IPS-18a (cell line): ENCODE data around the gene WBP2NL.
"Not testable (repeated sequence)": the region's sequence is repeated elsewhere in the genome, so short reads cannot be mapped to it uniquely, and the experiment has no call there.

ENCODE experiments used
- H3K27ac ChIP-seq: one replicate; pipeline ENCODE4 v1.5.1; 2013; ENCODE audit warnings: low read length
- H3K27me3 ChIP-seq: one replicate; pipeline ENCODE4 v1.6.1; 2013; ENCODE audit warnings: mild to moderate bottlenecking, low read length; ENCODE audit not compliant: control insufficient read depth, insufficient read depth
- H3K36me3 ChIP-seq: one replicate; pipeline ENCODE4 v1.6.1; 2013; ENCODE audit warnings: low read depth, low read length; ENCODE audit not compliant: control insufficient read depth
- H3K4me1 ChIP-seq: one replicate; pipeline ENCODE4 v1.6.1; 2013; ENCODE audit warnings: low read depth, low read length; ENCODE audit not compliant: control insufficient read depth
- H3K4me3 ChIP-seq: one replicate; pipeline ENCODE4 v1.5.1; 2013; ENCODE audit warnings: low read length
- H3K9ac ChIP-seq: one replicate; pipeline ENCODE4 v1.6.1; 2013; ENCODE audit warnings: mild to moderate bottlenecking, low read length, moderate library complexity
- H3K9me3 ChIP-seq: one replicate; pipeline ENCODE4 v1.6.1; 2013; ENCODE audit warnings: low read depth, low read length; ENCODE audit not compliant: control insufficient read depth

Gene WBP2NL

DNA sequence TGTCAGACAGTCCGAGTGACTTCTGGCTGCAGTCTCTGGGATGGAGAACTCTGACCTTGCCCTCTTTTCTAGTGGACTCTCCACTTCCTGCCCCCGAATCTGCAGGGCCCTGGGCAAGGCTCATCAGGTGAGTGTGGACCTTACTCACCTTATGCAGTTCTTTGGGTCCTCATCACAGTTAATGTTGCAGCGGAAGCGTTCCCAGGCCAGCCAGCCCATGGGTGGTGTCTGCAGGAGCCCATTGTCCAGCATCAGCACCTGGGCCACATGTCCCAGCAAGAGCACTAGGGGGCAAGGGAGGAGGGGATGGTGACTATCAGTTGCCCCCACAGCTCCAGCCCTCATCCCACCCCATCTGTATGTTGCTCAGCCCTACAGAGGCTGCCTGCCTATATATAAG lies 69.7 kb downstream of the WBP2NL start:
- Histone ChIP-seq H3K27ac (no peak overlapping the region), H3K9ac (no peak overlapping the region), H3K4me3 (no peak overlapping the region), H3K27me3 (peaks cover 13% of the 10 kb centered on the region), H3K36me3 (peaks cover 4% of the 10 kb centered on the region), H3K4me1 (peaks cover 22% of the 10 kb centered on the region), H3K9me3 (no peaks in the 10 kb centered on the region)

DNA sequence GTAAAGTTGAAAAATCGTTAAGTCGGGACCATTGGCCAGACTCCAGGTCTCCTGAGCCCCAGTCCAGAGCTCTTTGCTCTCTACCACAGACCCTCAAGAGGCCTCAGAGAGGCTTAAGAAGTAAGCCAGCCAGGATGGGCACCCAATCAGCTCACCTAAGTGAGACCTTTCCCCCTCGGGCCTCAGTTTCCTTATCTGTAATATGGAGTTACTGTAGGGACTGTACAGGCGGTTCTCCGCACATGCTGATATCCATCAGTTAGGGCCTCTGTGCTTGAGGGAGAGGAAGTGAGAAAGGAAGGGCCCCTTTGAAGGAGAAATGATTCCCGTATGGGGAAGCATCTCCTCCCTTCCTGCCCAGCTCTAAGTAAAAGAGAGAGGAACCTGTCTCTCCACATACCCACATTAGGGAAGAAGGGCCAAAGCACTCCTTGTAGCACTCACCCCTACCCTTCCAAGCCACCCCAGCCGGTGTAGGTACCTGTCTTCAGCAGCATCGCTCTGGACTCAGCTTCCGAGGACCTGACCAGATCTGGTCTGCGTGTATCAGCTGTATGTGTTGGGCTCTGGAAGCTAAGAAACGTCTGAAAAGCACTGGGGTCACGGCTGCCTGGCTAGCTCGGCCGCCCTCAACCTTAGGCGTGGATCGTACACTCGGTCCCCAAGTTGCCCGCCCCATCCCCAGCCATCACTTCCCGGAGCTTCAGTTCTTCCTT lies 71.4 kb downstream of the WBP2NL start:
- peaks cover 4% of the 10 kb centered on the region for H3K36me3 ChIP-seq
- peak overlapping the region; percentile 66 for H3K4me3 ChIP-seq
- peaks cover 19% of the 10 kb centered on the region for H3K27me3 ChIP-seq
- peak overlapping the region; percentile 37 for H3K9ac ChIP-seq
- no peak overlapping the region for H3K27ac ChIP-seq
- no peaks in the 10 kb centered on the region for H3K9me3 ChIP-seq
- H3K4me1 ChIP-seq, result peaks cover 18% of the 10 kb centered on the region

- peaks cover 10% of the 10 kb centered on the region for H3K4me1 ChIP-seq
- peak within 1 kb of the TSS; percentile 66 for H3K4me3 ChIP-seq
- H3K36me3 ChIP-seq, result peaks cover 4% of the 10 kb centered on the region
- peak within 1 kb of the TSS; percentile 63 for H3K9ac ChIP-seq
- peak within 1 kb of the TSS; percentile 13 for H3K27ac ChIP-seq
- peaks cover 19% of the 10 kb centered on the region for H3K27me3 ChIP-seq
- no peaks in the 10 kb centered on the region for H3K9me3 ChIP-seq
Observed at GRCh38 chr22:42070517-42071422, 72.2 kb downstream of the WBP2NL start, which contains the start of gene NAGA. Gene NAGA (minus strand): TSS chr22:42070812. CDS start chr22:42070297, 515 bp downstream.

- not testable (repeated sequence) for H3K9me3 ChIP-seq, H3K36me3 ChIP-seq, H3K9ac ChIP-seq, H3K27ac ChIP-seq, H3K4me1 ChIP-seq
- Histone ChIP-seq H3K27me3 (peaks cover 19% of the 10 kb centered on the region), H3K4me3 (peak overlapping the region; percentile 66)
Observed at GRCh38 chr22:42071508-42071907, 72.9 kb downstream of the WBP2NL start.

- peaks cover 19% of the 10 kb centered on the region for H3K27me3 ChIP-seq
- no peaks in the 10 kb centered on the region for H3K9me3 ChIP-seq
- peaks cover 10% of the 10 kb centered on the region for H3K4me1 ChIP-seq
- peaks cover 4% of the 10 kb centered on the region for H3K36me3 ChIP-seq
- no peak overlapping the region for H3K9ac ChIP-seq
- H3K27ac ChIP-seq, result no peak overlapping the region
- no peak overlapping the region for H3K4me3 ChIP-seq
Observed at GRCh38 chr22:42072606-42073330, 74.2 kb downstream of the WBP2NL start.

GRCh38 chr22:42073621-42074041 lies 75.0 kb downstream of the WBP2NL start:
- no peaks in the 10 kb centered on the region for H3K9me3 ChIP-seq
- no peak overlapping the region for H3K27ac ChIP-seq
- H3K4me1 ChIP-seq, result peaks cover 10% of the 10 kb centered on the region
- no peak overlapping the region for H3K4me3 ChIP-seq
- H3K9ac ChIP-seq, result peak overlapping the region; percentile 28
- H3K27me3 ChIP-seq, result peaks cover 19% of the 10 kb centered on the region
- H3K36me3 ChIP-seq, result no peaks in the 10 kb centered on the region

DNA sequence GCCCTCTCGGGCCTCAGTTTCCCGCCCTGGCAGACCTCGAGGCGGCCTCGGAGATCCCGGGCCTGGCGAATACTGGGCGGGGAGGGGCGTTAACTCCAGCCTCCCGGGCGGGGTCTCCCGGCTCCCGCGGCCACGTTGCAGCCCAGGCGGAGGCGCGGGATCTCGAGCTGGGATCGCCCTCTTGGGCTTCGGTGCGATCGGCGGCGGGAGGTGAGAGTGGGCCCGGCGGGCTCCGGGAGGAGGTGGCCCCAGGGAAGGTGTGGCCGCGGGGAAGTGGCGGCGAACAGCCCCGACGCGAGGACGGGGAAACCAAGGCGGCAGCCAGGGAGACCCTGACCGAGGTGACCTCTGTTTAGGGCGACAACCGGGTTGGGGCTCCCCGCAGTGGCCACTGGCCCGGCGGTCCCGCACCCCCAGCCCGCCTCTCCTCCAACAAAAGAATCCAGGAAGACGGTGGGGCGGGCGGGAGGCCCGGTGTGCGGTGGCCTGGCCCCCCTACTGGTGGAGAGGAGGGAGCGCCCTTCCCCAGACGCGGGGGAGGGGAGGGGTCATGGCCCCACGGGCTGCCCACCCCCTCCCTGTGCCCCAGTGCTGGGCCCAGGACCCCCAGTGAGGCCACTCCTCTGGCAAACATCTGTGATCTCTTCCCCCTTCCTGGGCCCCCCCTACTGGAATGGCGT lies 75.7 kb downstream of the WBP2NL start, which contains the start of gene PHETA2:
Gene PHETA2, plus strand, starts transcription at position 117 of the 680 bp plus-strand sequence. CDS start 3,046 bp downstream, outside the sequence.
- Histone ChIP-seq H3K9me3 (no peaks in the 10 kb centered on the region), H3K27me3 (peaks cover 19% of the 10 kb centered on the region), H3K4me1 (peaks cover 10% of the 10 kb centered on the region), H3K27ac (no peak within 1 kb of the TSS), H3K9ac (peak within 1 kb of the TSS; percentile 28), H3K4me3 (peak within 1 kb of the TSS; percentile 48), H3K36me3 (no peaks in the 10 kb centered on the region)

- no peak overlapping the region for H3K9ac ChIP-seq
- H3K9me3 ChIP-seq, result no peaks in the 10 kb centered on the region
- peak overlapping the region; percentile 48 for H3K4me3 ChIP-seq
- peaks cover 5% of the 10 kb centered on the region for H3K4me1 ChIP-seq
- peaks cover 14% of the 10 kb centered on the region for H3K27me3 ChIP-seq
- no peaks in the 10 kb centered on the region for H3K36me3 ChIP-seq
- H3K27ac ChIP-seq, result no peak overlapping the region
Observed at GRCh38 chr22:42074846-42075676, 76.5 kb downstream of the WBP2NL start.

DNA sequence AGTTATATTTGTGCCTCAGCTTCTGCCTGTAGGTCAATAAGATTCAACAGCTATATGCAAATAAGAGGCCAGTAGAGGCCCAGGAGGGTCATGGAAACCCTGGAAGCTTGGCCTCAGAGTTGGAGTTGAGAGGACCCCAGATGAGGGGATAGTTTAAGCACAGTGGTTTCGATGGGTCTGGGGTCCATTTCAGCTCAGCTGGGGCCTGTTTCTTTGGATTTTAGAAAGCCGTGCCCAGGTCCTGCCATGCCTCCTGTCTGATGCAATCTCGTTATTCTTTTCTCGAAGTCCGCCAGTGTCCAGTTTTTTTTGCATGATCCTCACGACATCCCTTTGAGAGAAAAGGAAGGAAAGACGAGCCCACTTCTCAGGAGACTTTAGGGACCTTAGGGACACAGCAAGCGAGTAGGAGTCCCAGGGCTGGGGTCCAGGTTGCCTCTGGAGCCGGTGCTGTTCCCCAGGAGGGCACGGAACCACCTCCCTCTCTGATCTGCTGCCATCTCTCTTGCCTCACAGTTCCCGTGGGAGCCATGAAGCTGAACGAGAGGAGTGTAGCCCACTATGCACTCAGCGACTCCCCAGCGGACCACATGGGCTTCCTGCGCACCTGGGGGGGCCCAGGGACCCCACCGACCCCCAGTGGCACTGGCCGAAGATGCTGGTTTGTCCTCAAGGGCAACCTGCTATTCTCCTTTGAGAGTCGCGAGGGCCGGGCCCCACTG lies 78.3 kb downstream of the WBP2NL start:
- peaks cover 14% of the 10 kb centered on the region for H3K27me3 ChIP-seq
- H3K27ac ChIP-seq, result no peak overlapping the region
- H3K36me3 ChIP-seq, result no peaks in the 10 kb centered on the region
- no peak overlapping the region for H3K4me3 ChIP-seq
- no peaks in the 10 kb centered on the region for H3K4me1 ChIP-seq
- no peaks in the 10 kb centered on the region for H3K9me3 ChIP-seq
- no peak overlapping the region for H3K9ac ChIP-seq
